ENCODE data around the gene LIPC.

LIPC gene

GRCh38 chr15:58538225-58538727 is 106.5 kb downstream of the LIPC start:
- peak; percentile 70 for DNase-seq (ENCODE audit: low spot score)

- DNase-seq (ENCODE audit: low spot score): no peak
These were observed 107.1 kb downstream of the LIPC start for GRCh38 chr15:58538901-58539300.

GRCh38 chr15:58539548-58539947 is 107.8 kb downstream of the LIPC start:
- no peak for DNase-seq (ENCODE audit: low spot score)

- no peak for DNase-seq (ENCODE audit: low spot score)
These were observed 109.8 kb downstream of the LIPC start for GRCh38 chr15:58541410-58542087.

GRCh38 chr15:58543664-58544335 is 112.0 kb downstream of the LIPC start:
- no peak for DNase-seq (ENCODE audit: low spot score)

GRCh38 chr15:58544756-58545155 is 113.0 kb downstream of the LIPC start:
- DNase-seq (ENCODE audit: low spot score): no peak

GRCh38 chr15:58545307-58546065 is 113.7 kb downstream of the LIPC start:
- DNase-seq (ENCODE audit: low spot score): no peak

- DNase-seq (ENCODE audit: low spot score): no peak
These were observed 114.3 kb downstream of the LIPC start for GRCh38 chr15:58546066-58546591.

GRCh38 chr15:58546635-58547627 is 115.1 kb downstream of the LIPC start:
- DNase-seq (ENCODE audit: low spot score): no peak

GRCh38 chr15:58547628-58548307 is 116.0 kb downstream of the LIPC start:
- DNase-seq (ENCODE audit: low spot score): no peak

GRCh38 chr15:58548308-58549012 is 116.7 kb downstream of the LIPC start:
- DNase-seq (ENCODE audit: low spot score): no peak

GRCh38 chr15:58549013-58549784 is 117.4 kb downstream of the LIPC start:
- peak; percentile 57 for DNase-seq (ENCODE audit: low spot score)

- no peak for DNase-seq (ENCODE audit: low spot score)
These were observed 117.9 kb downstream of the LIPC start for GRCh38 chr15:58549785-58550074.

GRCh38 chr15:58551084-58551763 is 119.4 kb downstream of the LIPC start:
- DNase-seq (ENCODE audit: low spot score): no peak

GRCh38 chr15:58551764-58552504 is 120.1 kb downstream of the LIPC start:
- DNase-seq (ENCODE audit: low spot score): no peak

- no peak for DNase-seq (ENCODE audit: low spot score)
These were observed 120.9 kb downstream of the LIPC start for GRCh38 chr15:58552505-58553364.
